CD4-positive, alpha-beta T cell treated with Interleukin-21 for 1 hour (primary cell): ENCODE data around the gene MRGPRD.
"Not testable (repeated sequence)": the region's sequence is repeated elsewhere in the genome, so short reads cannot be mapped to it uniquely, and the experiment has no call there.

ENCODE experiments used
- DNase-seq: peaks from one replicate; pipeline ENCODE4 v3.0.0-alpha.2; 2020

MRGPRD gene

DNA sequence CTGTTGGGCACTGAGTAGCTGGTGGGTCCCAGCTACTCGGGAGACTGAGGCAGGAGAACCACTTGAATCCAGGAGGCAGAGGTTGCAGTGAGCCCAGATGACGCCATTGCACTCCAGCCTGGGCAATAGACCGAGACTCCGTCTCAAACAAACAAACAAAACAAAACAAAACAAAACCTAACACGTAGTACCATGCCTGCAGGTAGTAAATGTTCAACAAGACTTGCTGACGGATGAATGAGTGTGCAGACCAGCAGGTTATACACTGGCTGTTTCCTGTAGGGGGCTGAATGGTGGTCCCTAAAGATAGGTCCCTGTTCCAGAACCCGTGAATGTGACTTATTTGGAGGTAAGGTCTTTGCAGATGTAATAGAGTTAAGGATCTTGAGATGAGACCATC, 12.8 kb upstream of the MRGPRD start:
- DNase-seq: no peak

DNA sequence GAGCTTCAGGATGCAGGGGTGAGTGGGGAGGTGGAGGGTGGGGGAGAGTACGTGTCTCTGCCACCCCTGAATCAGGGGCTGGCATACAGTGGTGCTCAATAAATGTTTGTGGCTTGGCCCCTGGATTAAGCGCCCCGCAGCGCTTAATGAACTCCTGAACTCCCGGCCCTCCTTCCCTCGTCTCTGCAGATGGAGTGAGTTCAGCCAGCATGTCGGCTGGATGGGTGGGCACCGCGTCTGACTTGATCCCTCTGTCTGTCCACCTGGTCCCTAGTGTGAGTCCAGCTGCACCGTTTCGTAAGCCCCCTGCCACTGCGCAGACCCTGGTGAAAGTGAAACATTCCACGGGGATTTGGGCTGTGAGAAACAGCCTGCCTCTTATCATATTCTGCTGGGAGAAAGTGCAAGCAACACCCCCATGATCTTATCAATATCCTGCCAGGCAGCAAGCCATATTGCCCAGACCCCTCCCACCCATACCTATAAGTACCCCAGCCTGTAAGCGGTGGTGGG, 12.0 kb upstream of the MRGPRD start:
- DNase-seq: no peak

DNA sequence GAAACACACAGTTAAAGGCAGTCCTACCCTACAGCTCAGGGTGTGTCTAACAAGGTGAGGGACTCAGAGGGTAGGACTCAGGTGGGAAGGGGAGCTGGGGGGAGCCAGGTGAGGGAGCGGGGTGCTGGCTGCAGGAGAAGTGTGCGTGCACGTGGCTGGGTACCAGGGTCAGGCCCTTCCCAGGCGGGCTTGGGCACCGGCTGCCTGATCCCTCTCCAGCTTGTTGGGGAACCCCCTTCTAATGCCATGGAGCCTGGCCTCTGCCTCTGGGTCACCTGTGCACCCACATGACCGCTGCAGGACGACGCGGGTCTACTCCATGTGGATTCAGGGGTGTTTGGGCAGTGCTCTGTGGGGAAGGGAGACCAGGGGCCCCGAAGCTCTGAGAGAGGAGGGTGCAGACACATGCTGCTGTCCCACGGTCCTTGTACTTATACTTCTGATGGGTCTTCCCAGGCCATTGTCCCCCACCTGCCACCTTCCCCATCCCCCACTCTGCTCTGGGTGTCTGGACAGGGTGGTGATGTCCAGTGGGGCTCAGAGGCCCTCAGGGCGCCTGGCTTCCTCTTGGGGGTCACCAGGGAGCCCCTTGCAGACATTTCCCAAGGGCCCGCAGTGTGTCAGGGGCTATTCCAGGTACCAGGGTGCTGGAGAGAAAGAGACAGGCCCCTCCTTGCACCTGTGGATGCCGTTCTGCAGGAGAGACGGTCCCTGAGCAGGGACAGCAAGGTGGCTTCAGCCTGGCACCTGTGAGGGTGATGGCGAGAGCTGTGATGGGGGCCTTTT, 10.4 kb upstream of the MRGPRD start:
- no peak for DNase-seq

DNA sequence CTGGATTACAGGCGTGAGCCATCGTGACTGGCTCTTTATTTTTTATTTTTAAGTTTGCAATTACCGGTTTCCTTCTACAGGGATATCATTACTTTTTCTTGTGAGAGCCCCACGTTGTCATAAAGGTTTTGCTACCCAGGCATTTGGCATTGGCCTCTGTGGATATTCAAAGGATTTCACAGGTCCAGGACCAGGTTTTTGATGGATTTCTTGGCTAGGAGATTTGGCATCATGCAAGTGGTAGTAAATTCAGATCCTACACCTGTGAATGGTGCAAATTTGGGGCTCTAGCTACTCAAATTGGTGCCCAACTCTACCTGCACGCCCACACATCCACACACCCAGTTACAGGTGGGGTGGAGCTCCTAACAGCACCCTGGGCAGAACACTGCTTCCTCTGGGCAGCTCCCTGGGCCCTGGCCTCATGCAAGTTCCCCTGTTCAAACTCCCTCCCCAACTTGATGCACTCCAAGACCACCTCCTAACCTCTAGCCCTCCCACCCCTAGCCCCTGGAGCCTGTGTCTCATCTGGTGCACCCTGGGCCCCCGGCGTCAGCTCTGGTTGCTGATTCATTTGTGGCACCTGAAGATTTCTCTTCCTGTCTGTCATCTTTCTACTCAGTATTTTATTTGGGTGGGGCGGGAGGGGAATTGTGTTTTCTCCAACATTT, 9.3 kb upstream of the MRGPRD start:
- no peak for DNase-seq

DNA sequence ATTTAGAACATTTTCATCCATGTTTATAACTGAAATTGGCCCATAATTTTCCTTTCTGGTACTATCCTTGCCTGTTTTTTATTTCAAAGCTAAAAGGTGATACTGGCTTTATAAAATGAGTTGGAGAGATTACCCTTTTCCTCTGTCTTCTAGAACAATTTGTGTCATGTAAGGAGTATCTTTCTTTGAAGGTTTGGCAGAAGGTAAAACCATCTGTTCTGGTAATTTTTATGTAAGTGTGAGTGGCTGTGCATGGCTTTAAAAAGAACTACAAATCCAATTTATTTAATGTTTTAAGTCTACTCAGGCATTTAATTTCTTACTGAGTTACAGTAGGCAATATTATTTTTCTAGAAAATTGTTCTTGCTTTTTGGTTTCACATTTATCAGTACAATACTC, 7.7 kb upstream of the MRGPRD start:
- DNase-seq: no peak

DNA sequence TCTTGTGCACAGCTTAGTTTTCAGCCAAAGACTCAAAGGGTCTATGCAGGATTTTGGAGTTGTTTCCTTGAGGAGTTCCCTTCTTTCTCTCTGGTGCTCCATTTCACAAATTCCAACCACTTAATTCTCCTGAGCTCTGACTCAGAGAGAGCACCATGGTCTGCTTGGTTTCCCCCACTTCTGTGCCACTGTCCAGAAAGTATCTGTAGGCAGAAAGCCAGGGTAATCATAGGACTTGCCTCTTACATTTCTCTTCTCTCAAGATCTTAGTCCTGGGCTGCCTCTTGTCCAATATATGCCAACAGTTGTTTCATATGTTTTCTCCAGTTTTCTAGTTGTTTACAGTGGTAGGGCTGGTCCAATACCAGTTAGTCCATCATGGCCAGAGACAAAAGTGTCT, 6.4 kb upstream of the MRGPRD start:
- no peak for DNase-seq

DNA sequence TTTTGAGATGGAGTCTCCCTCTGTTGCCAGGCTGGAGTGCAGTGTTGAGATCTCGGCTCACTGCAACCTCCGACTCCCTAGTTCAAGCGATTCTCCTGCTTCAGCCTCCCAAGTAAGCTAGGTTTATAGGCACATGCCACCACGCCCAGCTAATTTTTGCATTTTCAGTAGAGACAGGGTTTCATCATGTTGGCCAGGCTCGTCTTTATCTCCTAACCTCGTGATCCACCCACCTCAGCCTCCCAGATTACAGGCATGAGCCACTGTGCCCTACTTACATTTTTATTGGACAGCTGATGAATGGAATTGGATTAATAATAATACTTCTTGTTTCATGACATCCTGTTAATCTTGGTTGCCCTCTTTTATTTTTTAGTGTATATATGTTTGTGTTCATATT, 3.0 kb upstream of the MRGPRD start:
- DNase-seq: no peak

DNA sequence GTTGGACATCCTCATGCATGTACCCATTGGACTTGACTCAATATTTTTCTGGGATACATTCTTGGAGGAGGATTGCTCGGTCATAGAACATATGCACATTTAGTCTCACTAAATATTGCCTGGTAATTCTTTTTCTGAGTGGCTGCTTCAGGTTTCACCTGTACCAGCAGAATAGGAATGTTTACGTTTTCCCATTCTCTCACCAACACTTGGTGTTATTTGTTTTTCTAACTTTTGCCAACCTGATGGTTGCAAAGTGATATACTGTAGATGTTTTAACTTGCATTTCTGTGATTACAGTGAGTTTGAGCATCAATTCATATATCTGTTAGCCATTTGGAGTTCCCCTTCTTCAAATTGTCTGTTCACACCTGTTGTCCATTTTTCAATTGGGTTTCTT, 1.3 kb upstream of the MRGPRD start:
- no peak for DNase-seq

DNA sequence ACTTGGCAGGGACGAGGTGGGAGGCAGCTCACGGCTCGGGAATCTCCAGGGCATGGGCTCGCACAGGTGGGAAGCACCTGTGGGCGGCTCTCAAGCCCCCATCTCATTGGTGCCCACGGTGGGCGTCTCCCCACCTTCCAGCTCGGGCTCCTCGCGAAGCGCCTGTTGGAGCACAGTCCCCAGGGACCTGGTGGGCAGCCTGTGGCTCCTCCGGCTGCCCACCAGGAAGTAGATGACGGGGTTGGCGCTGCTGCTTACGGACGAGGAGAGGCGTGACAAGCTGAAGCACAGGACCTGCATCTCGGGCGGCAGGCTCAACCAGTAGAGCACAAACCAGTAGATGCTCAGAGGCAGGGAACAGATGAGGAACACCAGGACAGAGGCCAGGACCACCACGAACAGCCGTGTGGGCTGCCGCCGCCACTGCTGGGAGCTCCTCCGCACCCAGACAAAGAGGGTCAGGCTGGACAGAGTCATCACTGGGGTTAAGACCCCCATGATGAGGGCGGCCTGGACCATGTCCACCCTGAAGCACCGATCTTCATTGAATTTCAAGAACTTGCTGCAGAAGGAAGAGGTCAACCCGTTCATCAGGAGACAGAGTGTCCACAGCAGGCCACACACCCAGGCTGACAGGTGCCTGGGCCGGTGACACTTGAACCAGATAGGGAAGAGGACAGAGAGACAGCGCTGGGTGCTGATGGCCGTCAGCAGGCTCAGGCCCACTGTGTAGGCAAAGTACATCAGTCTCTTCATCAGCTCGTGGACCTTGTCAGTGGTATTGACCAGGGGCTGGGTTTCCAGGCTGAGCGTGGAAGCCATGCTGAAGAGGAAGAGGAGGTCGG, 633 bp downstream of the MRGPRD start:
- DNase-seq: no peak

DNA sequence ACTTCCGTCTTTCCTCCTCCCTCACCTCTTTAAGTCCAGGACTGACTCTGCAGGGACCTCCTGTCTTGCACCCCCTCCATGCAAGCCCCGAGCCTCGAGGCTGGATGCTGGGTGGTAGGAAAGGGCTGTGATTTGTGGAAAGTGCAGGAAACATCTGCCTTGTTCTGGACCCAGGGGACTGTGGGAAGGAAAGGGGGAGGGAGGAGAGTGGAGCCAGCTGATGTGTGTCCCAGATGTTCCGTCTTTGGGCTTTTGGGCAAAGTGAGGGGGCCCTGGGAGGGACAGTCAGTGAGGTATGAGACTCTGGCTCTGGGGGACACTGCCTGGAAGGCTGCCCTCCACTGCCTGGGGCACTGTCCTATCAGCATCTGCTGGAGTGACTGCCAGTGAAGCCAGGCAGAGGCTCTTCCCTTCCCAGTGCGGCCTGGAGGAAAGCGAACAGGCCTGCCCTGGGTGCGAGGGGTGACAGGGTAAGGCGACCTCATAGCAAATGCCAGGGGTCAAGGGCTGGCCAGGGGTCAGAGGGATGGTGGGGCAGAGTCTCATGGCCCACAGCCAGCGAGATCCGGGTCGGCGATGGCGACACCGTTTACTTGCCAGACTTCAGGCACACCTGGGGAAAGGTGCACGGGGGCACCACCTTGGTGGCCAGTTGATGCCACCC, 1.7 kb downstream of the MRGPRD start:
- DNase-seq: no peak

DNA sequence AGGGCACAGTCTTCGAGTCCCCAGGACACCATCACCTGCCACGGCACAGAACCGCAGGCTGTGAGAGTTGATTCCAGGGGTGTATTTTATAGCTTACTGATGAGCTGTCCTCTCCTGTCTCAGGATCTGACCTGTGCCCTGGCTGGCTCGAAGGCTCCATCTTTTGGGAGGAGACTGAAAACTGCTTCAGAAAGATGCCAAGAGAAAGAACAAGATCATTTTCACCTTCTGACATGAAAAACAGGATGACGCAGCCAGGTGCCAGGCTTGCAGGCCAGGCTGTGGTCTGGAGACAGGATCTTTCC, 2.2 kb downstream of the MRGPRD start:
- DNase-seq: no peak

DNA sequence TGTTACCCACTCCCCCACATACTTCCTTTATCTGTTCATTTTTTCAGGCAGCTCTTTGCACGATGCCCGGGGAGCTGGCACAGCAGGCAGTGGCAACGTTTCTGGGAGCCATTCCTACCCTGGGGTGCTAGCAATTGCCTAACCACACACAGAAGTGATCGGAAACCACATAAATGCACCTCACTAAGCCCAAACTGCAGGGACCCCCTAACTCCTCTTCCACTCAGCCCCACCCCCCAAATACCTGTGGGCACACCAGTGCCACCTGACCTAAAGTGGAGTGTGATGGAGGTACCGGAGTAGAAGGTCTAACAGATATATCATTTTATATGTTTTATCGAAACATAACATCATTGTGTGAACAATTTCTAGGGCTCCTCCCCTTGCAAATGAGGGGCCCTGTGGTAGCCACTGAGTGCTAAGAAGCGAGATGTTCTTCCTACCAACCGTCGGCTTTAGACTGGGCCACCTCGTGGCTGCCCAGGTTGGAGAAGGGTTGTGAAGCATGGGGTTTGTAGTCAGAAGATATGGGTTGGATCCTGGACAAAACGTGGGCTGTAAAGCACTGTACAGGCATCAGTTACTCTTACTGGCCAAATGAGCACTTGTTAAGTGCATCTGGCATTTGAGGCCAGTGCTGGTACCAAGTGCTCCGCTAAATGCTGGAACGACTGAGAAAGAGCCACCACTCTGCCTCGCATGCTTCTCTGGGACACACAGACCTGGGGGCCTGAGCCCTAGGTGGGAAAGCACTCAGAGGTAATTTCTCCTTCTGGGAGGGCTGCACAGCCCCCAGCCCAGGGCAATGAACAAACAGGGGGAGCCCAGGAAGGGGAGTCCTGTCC, 2.8 kb downstream of the MRGPRD start:
- no peak for DNase-seq

DNA sequence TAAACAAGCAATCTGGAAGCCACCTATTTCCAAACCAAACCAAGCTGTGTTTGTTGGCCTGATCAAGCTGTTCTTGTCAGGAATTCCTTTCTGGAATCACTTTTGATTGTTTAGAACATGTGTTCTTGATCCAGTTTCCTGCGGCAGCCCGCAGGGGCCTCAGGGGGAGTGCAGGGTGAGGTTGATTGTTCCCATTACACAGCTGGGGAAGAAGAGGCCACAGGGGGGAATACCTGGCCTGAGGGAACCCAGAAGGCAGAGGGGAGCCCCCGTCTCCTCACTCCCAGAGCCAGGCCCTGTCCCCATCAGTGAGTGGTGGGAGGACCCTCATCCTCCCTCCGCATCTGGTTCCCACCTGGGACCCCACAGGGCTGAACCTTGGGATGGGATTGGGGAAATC, 4.2 kb downstream of the MRGPRD start:
- DNase-seq: no peak

DNA sequence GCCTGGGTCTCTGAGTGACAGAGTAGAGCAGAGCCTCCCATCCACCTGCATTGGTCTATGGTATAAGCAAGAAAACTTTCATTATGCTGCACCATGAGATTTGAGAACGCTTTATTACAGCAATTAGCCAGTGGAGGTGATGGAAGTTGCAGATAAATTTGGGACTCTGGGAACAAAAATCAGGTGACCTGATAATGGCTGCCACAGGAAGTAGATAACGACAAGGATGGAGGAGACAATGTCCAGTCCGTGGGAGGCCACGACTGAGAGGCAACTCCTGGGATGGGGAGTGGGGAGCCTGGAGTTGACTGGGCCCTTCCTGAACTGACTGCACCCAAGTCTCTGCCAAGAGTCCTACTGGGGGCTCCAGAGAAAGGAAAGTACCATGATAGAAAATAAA, 4.7 kb downstream of the MRGPRD start:
- no peak for DNase-seq

DNA sequence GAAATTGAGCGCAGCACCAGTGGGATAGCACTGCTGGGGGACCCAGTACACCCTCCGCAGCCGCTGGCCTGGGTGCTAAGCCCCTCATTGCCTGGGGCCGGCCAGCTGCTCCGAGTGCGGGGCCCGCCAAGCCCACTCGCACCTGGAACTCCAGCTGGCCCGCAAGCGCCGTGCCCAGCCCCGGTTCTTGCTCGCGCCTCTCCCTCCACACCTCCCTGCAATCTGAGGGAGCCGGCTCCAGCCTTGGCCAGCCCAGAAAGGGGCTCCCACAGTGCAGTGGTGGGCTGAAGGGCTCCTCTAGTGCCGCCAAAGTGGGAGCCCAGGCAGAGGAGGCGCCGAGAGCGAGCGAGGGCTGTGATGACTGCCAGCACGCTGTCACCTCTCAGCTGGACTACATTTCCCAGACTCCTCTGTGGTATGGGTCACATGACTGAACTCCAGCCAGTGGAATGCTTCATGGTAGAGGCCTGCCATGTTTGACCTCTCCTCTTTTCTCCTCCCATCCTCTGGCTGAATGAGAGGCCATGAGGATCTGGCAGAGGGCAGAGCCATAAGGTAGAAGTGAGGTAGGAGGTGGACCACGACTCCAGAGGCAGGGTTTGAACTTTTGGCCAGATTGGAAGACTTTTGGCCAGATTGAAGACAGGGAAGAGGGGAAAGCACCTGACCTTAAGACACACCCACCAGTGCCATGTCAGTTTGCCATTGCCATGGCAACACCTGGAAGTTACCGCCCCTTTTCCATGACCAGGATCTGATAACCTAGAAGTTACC, 6.2 kb downstream of the MRGPRD start:
- DNase-seq: peak; percentile 30

DNA sequence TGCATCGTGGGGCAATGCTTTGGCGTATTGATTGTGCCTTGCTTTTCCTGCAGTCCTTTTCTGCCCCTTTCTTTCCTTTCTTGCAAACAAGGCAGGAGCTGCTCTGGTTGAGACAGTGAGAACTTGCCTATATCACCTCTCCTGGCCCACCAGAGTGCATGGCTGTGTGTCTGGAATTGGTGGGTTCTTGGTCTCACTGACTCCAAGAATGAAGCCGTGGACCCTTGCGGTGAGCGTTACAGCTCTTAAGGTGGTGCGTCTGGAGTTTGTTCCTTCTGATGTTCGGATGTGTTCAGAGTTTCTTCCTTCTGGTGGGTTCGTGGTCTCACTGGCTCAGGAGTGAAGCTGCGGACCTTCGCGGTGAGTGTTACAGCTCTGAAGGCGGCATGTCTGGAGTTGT, 7.1 kb downstream of the MRGPRD start:
- DNase-seq: not testable (repeated sequence)

DNA sequence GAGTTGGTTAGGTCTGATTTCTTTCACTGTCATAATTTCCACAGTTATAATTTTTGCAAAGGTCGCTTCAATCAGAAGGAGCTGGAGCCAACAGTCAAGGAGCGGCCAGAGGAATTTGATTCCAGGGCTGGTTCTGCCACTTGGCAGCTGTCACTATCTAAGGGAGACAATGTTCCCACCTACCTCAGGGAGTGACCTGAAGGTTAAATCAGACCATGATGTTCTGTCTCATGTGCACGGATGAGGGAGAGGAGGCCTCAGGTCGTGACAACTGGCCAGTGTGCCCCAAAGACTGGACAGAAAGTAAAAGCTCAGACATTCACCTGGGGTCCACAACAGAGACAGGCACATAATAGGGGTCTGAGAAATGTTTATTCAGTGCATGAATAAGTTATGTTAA, 7.6 kb downstream of the MRGPRD start:
- DNase-seq: no peak

DNA sequence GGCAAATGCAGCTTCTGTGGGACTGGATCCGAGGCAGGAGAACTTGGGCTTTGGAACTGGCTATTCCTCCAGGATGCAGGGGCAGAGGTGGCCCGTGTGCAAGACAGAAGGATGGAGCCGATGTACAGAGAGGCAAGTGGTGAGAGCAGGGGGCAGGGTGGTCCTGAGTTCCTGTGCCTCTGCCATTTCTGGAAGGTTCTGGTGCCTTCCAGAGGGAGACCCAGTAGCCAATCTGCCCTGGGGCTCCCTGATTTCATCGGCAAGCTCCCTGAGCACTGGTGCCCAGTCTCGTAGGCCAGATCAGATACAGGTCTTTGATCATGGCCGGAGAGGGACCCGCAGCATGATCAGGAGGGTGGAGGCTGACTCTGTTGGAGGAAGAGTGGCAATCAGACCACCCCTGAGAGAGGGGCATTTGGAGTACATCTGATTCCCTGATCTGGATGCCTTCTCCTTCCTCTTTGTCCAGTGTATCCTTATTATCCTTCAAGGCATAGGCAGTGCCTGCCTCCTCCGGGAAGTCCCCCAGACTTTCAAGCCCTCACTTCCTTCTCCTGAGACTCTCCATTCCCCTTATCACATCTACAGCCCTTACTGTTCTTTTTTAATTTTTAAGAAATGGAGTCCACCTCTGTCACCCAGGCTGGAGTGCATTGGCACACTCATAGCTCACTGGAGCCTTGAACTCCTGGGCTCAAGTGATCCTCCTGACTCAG, 9.7 kb downstream of the MRGPRD start:
- DNase-seq: no peak

DNA sequence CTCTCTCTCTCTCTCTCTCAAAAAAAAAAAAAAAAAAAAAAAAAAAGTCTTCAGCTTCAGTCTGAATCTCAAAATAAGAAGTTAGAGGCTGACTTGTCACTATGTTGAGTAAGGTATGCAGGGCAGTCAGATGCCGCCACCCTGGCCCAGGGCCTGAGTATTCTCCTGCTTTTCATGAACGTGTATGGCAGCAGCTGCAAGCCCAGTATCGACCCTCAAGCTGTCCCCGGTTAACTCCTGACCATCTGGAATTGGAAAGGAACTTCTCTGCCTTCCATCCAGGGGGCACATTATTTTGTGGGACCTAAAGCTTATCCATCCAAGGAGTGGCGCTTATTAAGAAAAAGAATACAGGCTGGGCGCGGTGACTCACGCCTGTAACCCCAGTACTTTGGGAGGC, 11.4 kb downstream of the MRGPRD start:
- no peak for DNase-seq

DNA sequence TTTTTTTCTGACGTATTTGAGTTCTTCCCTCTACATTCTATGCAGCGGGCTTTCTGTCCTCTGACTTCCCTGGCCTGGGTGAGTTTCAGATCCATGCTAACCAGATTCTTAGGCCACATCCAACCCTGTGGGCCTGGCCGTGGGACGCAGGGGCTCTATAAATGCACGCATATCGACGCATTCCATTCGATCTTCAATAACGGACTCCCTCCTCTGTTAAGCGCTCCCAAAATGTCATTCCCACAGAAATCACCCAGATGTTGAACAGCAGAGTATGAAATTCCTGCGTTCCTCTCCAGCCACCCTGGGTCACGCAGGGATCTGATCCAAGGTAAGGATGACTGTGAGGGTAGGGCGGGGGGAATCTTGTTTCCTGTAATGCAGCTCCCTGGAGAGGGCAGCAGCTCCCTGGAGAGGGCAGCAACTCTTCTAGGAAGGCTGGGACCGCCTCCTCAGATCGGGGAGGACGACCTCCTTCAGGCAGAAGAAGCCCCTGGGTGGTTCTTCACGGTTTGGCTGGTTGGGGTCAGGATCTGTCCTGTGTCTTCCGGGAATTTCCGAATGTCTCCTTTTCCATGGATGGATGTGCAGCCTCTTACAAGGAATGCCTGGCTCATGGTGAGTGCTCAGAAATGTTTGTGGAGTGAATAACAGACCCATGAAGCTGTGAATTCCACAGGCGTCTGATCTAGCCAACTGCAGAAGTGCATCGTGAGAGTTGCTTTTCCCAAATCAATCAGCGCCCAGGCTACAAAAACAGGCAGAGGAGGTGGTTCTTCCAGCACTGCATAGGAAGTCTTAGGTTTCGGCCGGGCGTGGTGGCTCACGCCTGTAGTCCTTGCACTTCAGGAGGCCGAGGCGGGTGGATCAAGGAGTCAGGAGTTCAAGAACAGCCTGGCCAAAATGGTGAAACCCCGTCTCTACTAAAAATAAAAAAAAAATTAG, 12.2 kb downstream of the MRGPRD start:
- no peak for DNase-seq
